ENCODE measurements around the gene HOXA10.

- no peak for TF ChIP-seq POLR2AphosphoS5 (IDR thresholded peaks at IDR 0.05)
- no peak for TF ChIP-seq EP300 (IDR thresholded peaks at IDR 0.05)
- peak; percentile 51 to 77 for TF ChIP-seq CTCF (IDR thresholded peaks at IDR 0.05)
- TF ChIP-seq POLR2A (IDR thresholded peaks at IDR 0.05) = no peak
These were observed 36.4 kb upstream of the HOXA10 start for GRCh38 chr7:27210441-27211083.
